ENCODE measurements around the gene CAND1.

CAND1 gene

DNA sequence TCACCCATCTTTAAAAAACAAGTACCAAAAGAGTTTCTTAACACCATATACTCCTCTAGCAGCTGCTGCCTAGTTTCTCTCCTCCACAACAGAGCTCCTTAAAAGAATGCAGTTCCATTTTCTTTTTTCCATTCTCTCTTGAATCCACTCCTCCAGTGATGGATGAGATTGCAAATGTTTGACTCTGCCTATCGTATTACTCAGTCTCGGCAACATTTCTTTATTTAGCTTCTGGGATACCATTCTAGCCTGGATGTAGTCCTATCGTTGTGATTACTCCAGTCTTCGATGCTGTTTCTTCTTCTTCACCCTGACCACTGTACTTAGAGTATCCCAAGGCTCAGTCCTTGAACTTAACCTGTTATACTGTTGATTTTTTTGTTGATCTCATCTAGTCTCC lies 30.8 kb downstream of the CAND1 start:
- H3K27me3 Mint-ChIP-seq (ENCODE audit: low read depth) = no peaks in the 10 kb centered on the region

DNA sequence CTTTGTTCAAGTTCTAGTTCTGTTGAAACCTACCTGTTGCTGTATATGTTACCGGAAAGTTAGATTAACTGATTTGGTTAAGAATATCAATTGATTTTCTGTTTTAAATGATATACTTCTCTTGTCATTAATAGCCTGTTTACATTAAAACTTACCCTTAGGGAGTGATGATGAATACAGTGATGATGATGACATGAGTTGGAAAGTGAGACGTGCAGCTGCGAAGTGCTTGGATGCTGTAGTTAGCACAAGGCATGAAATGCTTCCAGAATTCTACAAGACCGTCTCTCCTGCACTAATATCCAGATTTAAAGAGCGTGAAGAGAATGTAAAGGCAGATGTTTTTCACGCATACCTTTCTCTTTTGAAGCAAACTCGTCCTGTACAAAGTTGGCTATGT lies 33.0 kb downstream of the CAND1 start:
- no peaks in the 10 kb centered on the region for H3K27me3 Mint-ChIP-seq (ENCODE audit: low read depth)
- H3K4me1 Mint-ChIP-seq (ENCODE audit: low read depth) = peaks cover 3% of the 10 kb centered on the region
- no peaks in the 10 kb centered on the region for H3K9me3 Mint-ChIP-seq
- H3K36me3 Mint-ChIP-seq (ENCODE audit: low read depth) = peaks cover 53% of the 10 kb centered on the region
- H3K4me3 Mint-ChIP-seq = no peak overlapping the region
- H3K27ac Mint-ChIP-seq = no peak overlapping the region

More for the DNA sequence above, 30.8 kb downstream of the CAND1 start:
- Mint-ChIP-seq H3K9me3 (no peaks in the 10 kb centered on the region), H3K4me3 (no peak overlapping the region), H3K36me3 (ENCODE audit: low read depth) (peaks cover 45% of the 10 kb centered on the region), H3K4me1 (ENCODE audit: low read depth) (peaks cover 5% of the 10 kb centered on the region), H3K27ac (no peak overlapping the region)

DNA sequence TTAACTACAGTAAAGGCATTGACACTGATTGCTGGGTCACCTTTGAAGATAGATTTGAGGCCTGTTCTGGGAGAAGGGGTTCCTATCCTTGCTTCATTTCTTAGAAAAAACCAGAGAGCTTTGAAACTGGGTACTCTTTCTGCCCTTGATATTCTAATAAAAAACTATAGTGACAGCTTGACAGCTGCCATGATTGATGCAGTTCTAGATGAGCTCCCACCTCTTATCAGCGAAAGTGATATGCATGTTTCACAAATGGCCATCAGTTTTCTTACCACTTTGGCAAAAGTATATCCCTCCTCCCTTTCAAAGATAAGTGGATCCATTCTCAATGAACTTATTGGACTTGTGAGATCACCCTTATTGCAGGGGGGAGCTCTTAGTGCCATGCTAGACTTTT lies 36.4 kb downstream of the CAND1 start:
- Mint-ChIP-seq H3K36me3 (ENCODE audit: low read depth) (peaks cover 62% of the 10 kb centered on the region), H3K4me3 (no peak overlapping the region), H3K4me1 (ENCODE audit: low read depth) (peaks cover 2% of the 10 kb centered on the region), H3K27ac (no peak overlapping the region), H3K9me3 (no peaks in the 10 kb centered on the region), H3K27me3 (ENCODE audit: low read depth) (no peaks in the 10 kb centered on the region)

DNA sequence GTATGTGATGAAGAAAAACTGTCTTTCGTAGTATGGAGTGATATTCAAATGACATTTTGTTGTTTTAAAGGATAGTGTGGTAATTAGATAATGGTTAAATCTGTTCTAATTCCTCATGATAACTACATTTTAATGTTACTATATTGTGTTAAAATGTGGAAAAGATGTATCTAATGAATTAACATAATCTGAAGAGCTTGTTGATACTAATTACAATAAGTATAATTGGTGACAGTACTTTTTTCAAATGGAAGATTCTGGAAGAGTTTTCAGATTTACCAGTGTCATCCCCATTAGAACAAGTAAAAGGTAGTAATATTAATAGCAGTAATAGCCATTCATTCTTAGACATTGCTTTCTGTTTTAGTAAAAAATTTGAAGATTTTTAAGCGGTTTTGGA lies 37.6 kb downstream of the CAND1 start:
- no peak overlapping the region for H3K4me3 Mint-ChIP-seq
- H3K4me1 Mint-ChIP-seq (ENCODE audit: low read depth) = peaks cover 2% of the 10 kb centered on the region
- H3K36me3 Mint-ChIP-seq (ENCODE audit: low read depth) = peaks cover 66% of the 10 kb centered on the region

DNA sequence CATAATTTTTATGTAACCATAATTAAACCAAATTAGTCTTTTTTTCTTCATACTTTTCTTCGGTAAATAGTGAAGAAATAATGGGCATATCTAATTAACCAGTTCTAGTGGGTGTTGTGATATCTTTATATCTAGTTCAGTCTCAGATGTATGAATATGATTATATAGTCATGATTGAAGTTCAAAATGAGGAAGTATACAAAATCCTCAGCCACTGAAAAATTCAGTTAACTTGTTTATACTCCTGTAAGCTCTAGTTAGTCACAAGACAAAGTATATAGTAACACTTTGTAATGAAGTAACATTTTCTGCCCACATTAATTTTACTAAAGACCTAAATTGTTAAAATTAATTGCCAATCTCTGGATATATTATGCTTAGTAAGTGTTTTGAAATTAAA lies 46.5 kb downstream of the CAND1 start:
- Mint-ChIP-seq H3K4me1 (ENCODE audit: low read depth) (peaks cover 3% of the 10 kb centered on the region), H3K27ac (no peak overlapping the region), H3K27me3 (ENCODE audit: low read depth) (no peaks in the 10 kb centered on the region), H3K36me3 (ENCODE audit: low read depth) (peaks cover 46% of the 10 kb centered on the region), H3K4me3 (no peak overlapping the region), H3K9me3 (no peaks in the 10 kb centered on the region)

More for the DNA sequence above, 37.6 kb downstream of the CAND1 start:
- Mint-ChIP-seq H3K27me3 (ENCODE audit: low read depth) (no peaks in the 10 kb centered on the region), H3K27ac (no peak overlapping the region), H3K9me3 (no peaks in the 10 kb centered on the region)

DNA sequence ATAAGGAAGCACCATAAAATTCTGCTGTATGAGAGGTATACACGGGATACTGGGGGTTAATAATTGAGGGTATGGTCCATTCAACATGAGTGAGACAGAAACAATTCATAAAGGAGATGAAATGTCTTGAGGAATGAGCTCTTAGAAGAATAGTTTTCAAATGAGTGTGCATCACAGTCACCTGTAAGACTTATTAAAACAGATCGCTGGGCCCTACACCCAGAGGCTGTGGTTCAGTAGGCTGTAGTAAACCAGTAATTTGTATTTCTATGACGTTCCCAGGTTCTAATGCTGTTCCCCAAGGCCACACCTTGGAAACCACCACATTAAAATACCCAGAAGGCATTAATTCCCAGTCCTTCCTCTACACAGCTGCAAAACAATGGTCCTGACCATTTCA lies 49.6 kb downstream of the CAND1 start:
- Mint-ChIP-seq H3K9me3 (no peaks in the 10 kb centered on the region), H3K36me3 (ENCODE audit: low read depth) (peaks cover 46% of the 10 kb centered on the region), H3K4me3 (no peak overlapping the region), H3K27ac (no peak overlapping the region), H3K4me1 (ENCODE audit: low read depth) (peaks cover 2% of the 10 kb centered on the region), H3K27me3 (ENCODE audit: low read depth) (no peaks in the 10 kb centered on the region)

DNA sequence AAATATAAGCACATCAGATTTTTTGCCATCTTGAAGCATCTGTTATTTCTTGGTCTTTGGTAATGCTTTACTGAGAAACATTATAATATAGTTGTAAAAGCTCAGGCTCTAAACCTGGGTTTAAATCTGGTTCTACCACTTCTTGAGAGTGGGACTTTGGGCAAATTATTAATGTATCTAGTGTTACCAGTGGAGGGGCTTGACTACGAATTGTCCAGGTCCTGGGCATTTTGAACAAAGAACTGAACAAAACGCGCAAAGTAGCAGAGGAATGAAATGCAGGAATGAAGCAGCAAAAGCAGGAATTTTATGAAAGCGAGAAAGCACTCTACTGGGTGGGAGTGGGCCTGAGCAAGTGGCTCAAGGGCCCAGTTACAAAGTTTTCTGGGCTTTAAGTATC lies 50.8 kb downstream of the CAND1 start:
- Mint-ChIP-seq H3K4me1 (ENCODE audit: low read depth) (peaks cover 2% of the 10 kb centered on the region), H3K9me3 (no peaks in the 10 kb centered on the region), H3K27ac (no peak overlapping the region), H3K36me3 (ENCODE audit: low read depth) (peaks cover 40% of the 10 kb centered on the region), H3K4me3 (no peak overlapping the region), H3K27me3 (ENCODE audit: low read depth) (no peaks in the 10 kb centered on the region)

DNA sequence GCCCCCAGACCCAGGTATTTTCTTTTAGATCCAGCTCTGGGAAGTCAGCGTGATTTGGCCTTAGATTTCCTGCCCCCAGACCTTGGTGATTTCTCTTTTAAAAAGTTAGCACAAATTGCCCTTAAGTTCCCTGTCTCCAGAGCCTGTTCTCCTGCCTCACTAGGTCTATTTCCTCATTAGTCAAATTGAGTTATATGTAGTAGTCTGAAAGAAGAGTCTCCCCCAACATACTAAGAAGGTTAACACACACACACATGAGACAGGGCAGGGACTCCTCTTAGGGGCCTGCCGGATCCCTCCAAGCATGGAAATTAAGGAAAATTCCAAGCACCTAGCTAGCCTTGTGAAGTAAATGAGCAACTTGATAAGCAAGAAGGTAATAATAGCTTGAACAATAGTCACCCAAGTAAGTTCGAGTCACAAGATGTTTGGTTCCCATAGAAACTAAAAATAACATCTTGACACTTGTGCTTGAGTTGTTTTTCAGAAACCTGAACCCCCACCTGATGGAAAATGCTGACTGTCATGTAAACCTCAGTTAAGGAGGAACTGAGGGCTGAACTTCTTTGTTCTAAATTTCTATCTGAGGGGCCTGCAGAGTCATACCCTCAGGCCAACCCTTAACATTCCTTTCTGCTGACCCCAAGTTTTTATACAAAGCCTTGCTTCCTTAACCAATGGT lies 51.6 kb downstream of the CAND1 start:
- H3K4me1 Mint-ChIP-seq (ENCODE audit: low read depth) = peaks cover 2% of the 10 kb centered on the region
- no peaks in the 10 kb centered on the region for H3K27me3 Mint-ChIP-seq (ENCODE audit: low read depth)
- peaks cover 40% of the 10 kb centered on the region for H3K36me3 Mint-ChIP-seq (ENCODE audit: low read depth)
- no peak overlapping the region for H3K27ac Mint-ChIP-seq
- H3K9me3 Mint-ChIP-seq = peaks cover 2% of the 10 kb centered on the region
- H3K4me3 Mint-ChIP-seq = no peak overlapping the region

DNA sequence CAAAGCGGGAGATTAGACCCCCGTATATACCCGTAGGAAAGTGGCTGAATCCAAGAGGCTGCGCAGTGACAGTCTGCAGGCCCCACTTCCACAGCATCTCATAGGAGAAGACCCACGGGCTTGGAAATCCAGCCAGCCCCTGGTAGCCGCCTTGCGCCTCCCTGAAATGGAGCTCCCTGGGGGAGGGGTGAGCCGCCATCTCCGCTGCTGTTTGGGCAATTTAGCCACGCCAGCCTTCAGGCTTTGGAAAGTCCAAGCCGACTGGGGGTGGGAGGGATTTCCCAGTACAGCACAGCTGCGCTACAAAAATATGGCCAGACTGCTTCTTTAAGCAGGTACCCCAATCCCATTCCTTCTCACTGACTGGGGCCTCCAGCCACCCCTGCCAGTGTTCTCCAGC lies 53.4 kb downstream of the CAND1 start:
- no peak overlapping the region for H3K4me3 Mint-ChIP-seq
- H3K4me1 Mint-ChIP-seq (ENCODE audit: low read depth) = peaks cover 2% of the 10 kb centered on the region
- no peaks in the 10 kb centered on the region for H3K27me3 Mint-ChIP-seq (ENCODE audit: low read depth)

DNA sequence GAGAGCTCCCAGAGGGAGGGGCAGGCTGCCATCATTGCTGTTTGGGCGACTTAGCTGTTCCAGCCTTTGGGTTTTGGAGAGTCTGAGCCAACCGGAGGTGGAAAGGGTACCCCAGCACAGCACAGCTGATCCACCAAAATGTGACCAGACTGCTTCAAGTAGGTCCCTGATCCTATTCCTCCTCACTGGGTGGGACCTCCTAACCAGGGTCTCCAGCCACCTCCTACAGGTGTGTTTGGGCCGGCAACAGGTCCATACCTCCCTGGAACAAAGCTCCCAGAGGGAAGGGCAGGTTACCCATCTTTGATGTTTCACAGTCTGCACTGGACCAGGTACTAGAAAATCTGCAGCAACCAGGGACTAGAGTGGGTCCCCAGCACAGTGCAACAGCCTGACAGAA lies 53.8 kb downstream of the CAND1 start:
- H3K4me1 Mint-ChIP-seq (ENCODE audit: low read depth) = peaks cover 2% of the 10 kb centered on the region
- H3K27ac Mint-ChIP-seq = no peak overlapping the region
- H3K36me3 Mint-ChIP-seq (ENCODE audit: low read depth) = peaks cover 30% of the 10 kb centered on the region
- no peak overlapping the region for H3K4me3 Mint-ChIP-seq
- H3K9me3 Mint-ChIP-seq = peaks cover 4% of the 10 kb centered on the region
- H3K27me3 Mint-ChIP-seq (ENCODE audit: low read depth) = no peaks in the 10 kb centered on the region

More for the DNA sequence above, 53.4 kb downstream of the CAND1 start:
- Mint-ChIP-seq H3K9me3 (peaks cover 4% of the 10 kb centered on the region), H3K27ac (no peak overlapping the region), H3K36me3 (ENCODE audit: low read depth) (peaks cover 32% of the 10 kb centered on the region)

DNA sequence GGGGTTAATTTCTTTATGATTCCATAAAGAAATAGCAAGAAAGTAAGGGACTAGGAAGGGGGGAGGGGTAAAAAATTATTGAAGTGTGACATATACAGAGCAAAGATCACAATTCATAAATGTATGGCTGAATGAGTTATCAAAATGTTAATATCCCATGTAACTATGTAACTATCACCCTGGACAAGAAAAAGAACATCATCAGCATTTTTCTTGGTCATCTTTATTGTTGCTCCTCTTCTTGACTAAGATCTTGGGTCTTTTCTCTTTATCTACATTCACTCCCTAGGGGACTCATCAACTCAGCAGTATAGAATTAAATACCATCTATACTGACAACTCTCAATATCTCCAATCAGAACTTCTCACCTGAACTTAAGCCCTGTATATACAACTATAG lies 57.5 kb downstream of the CAND1 start:
- H3K4me1 Mint-ChIP-seq (ENCODE audit: low read depth) = peaks cover 2% of the 10 kb centered on the region

DNA sequence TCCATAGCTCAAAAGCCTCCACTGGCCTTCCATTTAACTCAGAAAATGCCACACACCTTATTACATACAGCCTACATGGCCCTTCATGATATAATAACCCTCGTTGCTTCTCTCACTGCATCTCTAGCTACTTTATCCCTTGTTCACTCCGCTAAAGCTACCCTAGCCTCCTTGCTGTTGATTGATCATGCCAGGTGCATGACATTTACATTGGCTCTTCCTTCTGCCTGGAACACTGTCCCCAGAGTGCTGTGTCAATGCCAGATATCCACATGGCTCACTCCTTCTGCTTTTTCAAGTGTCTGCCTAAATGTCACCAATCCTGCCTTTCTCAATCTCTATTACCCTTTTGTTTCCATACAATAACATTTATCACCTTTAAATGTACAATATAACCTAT lies 58.3 kb downstream of the CAND1 start:
- Mint-ChIP-seq H3K27me3 (ENCODE audit: low read depth) (no peaks in the 10 kb centered on the region), H3K9me3 (peaks cover 4% of the 10 kb centered on the region), H3K4me3 (no peak overlapping the region), H3K27ac (no peak overlapping the region), H3K36me3 (ENCODE audit: low read depth) (peaks cover 8% of the 10 kb centered on the region), H3K4me1 (ENCODE audit: low read depth) (peaks cover 2% of the 10 kb centered on the region)

More for the DNA sequence above, 57.5 kb downstream of the CAND1 start:
- Mint-ChIP-seq H3K27me3 (ENCODE audit: low read depth) (no peaks in the 10 kb centered on the region), H3K9me3 (peaks cover 4% of the 10 kb centered on the region), H3K27ac (no peak overlapping the region), H3K36me3 (ENCODE audit: low read depth) (peaks cover 15% of the 10 kb centered on the region), H3K4me3 (no peak overlapping the region)

DNA sequence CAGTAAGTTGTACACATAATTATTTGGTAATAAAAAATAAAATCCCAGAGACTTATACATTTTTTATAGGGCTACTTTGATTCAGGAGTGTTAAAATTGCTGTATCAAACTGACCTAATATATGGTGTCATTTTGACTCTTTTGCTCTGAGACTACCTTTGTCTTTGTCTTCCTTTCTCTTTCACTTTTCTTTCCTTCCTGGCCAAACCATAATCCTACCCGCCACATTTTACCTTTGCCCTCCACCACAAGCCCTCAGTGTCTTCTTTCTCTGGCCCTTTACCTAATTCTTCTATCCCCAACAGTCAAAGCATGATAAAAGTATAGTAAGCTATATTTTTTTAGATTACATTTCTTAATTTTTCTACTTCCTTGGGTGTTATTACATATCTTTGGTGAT lies 62.0 kb downstream of the CAND1 start:
- H3K4me3 Mint-ChIP-seq = no peak overlapping the region
- H3K4me1 Mint-ChIP-seq (ENCODE audit: low read depth) = peaks cover 2% of the 10 kb centered on the region
- no peaks in the 10 kb centered on the region for H3K27me3 Mint-ChIP-seq (ENCODE audit: low read depth)
- H3K36me3 Mint-ChIP-seq (ENCODE audit: low read depth) = peaks cover 6% of the 10 kb centered on the region
- H3K9me3 Mint-ChIP-seq = peaks cover 5% of the 10 kb centered on the region
- H3K27ac Mint-ChIP-seq = no peak overlapping the region

DNA sequence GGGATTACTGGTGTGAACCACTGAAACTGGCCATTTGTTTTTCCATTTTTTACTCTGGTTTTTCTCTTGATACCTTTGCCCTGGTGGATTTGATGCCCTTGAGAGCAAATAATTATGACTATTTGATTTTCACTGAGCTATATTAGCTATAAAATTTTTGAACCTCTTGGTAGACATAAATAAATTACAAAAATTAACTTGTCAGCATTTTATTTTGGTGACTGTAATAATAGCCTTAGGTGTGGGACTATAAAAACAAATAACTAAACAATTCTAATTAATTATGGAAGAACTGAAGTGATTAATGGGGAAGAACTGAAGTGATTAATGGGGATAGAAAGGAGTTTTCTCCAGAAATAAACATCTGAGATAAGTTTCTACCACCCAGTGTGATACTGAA lies 62.7 kb downstream of the CAND1 start:
- H3K4me1 Mint-ChIP-seq (ENCODE audit: low read depth) = peaks cover 2% of the 10 kb centered on the region
- H3K27ac Mint-ChIP-seq = no peak overlapping the region
- H3K27me3 Mint-ChIP-seq (ENCODE audit: low read depth) = no peaks in the 10 kb centered on the region
- no peak overlapping the region for H3K4me3 Mint-ChIP-seq
- H3K9me3 Mint-ChIP-seq = peaks cover 5% of the 10 kb centered on the region
- H3K36me3 Mint-ChIP-seq (ENCODE audit: low read depth) = peaks cover 6% of the 10 kb centered on the region

DNA sequence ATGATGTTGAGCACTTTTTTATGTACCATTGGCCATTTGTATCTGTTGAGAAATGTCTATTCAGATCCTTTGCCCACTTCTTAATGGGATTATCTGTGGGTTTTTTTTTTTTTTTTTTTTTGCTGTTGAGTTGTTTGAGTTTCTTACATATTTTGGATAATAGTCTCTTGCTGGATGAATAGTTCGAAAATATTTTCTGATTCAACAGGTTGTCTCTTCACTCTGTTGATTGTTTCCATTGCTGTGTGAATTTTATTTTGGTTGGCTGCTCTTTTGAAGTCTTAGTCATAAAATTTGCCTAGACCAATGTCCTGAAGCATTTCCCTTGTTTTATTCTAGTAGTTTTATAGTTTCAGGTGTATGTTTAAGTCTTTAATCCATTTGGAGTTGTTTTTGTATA lies 64.5 kb downstream of the CAND1 start:
- H3K27ac Mint-ChIP-seq = no peak overlapping the region
- H3K27me3 Mint-ChIP-seq (ENCODE audit: low read depth) = no peaks in the 10 kb centered on the region
- H3K4me1 Mint-ChIP-seq (ENCODE audit: low read depth) = peaks cover 2% of the 10 kb centered on the region
- no peak overlapping the region for H3K4me3 Mint-ChIP-seq
- peaks cover 11% of the 10 kb centered on the region for H3K36me3 Mint-ChIP-seq (ENCODE audit: low read depth)
- peaks cover 13% of the 10 kb centered on the region for H3K9me3 Mint-ChIP-seq

DNA sequence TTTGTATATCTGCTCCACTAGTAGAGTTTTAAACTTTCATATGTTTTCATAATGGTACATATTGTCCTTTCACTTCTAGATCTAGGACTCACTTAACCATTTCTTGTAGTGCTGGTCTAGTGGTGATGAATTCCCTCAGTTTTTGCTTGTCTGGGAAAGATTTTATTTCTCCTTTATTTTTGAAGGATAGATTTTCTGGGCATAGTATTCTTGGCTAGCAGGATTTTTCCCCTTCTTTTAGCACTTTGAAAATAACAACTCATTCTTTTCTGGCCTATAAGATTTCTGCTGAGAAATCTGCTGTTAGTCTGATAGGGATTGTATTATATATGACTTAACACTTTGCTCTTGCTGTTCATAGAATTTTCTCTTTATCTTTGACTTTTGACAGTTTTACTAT lies 69.3 kb downstream of the CAND1 start:
- H3K4me3 Mint-ChIP-seq = no peak overlapping the region
- H3K9me3 Mint-ChIP-seq = peaks cover 33% of the 10 kb centered on the region
- H3K27ac Mint-ChIP-seq = no peak overlapping the region
- peaks cover 20% of the 10 kb centered on the region for H3K36me3 Mint-ChIP-seq (ENCODE audit: low read depth)
- H3K27me3 Mint-ChIP-seq (ENCODE audit: low read depth) = no peaks in the 10 kb centered on the region
- H3K4me1 Mint-ChIP-seq (ENCODE audit: low read depth) = no peaks in the 10 kb centered on the region
